HG03159 (cell line): Measurements from ENCODE around the gene TBC1D30.

Experiments used
- ATAC-seq: cut with Tn5 transposase; IDR thresholded peaks from one replicate; pipeline ENCODE4 v1.9.1; 2021; ENCODE audit warnings: mild to moderate bottlenecking, moderate library complexity; ENCODE audit not compliant: unreplicated experiment

TBC1D30 gene

GRCh38 chr12:64907097-64907496 lies 82.7 kb downstream of the TBC1D30 start:
- ATAC-seq = no peak

- no peak for ATAC-seq
These were observed 84.7 kb downstream of the TBC1D30 start for GRCh38 chr12:64909124-64909523.

- ATAC-seq = no peak
These were observed 86.6 kb downstream of the TBC1D30 start for GRCh38 chr12:64911081-64911480.

GRCh38 chr12:64911912-64912311 lies 87.5 kb downstream of the TBC1D30 start:
- ATAC-seq = no peak

- ATAC-seq = no peak
These were observed 88.2 kb downstream of the TBC1D30 start for GRCh38 chr12:64912516-64913255.

- no peak for ATAC-seq
These were observed 90.8 kb downstream of the TBC1D30 start for GRCh38 chr12:64915242-64915641.

GRCh38 chr12:64916411-64917261 lies 92.2 kb downstream of the TBC1D30 start:
- ATAC-seq = no peak

GRCh38 chr12:64918344-64918743 lies 93.9 kb downstream of the TBC1D30 start:
- no peak for ATAC-seq

GRCh38 chr12:64918801-64919200 lies 94.4 kb downstream of the TBC1D30 start:
- no peak for ATAC-seq

GRCh38 chr12:64922853-64923252 lies 98.4 kb downstream of the TBC1D30 start:
- no peak for ATAC-seq

- no peak for ATAC-seq
These were observed 99.1 kb downstream of the TBC1D30 start for GRCh38 chr12:64923536-64923935.
